Stimulated activated CD8-positive, alpha-beta memory T cell treated with anti-CD3 and anti-CD28 coated beads, Interleukin-15, amount 100 ng/mL, for 1 hour (primary cell): ENCODE results near the gene TUT1.
"Not testable (repeated sequence)": the region's sequence is repeated elsewhere in the genome, so short reads cannot be mapped to it uniquely, and the experiment has no call there.

Experiments used
- DNase-seq: peaks from one replicate; pipeline ENCODE4 v3.0.0-alpha.2; 2020; ENCODE audit warnings: low read depth

The TUT1 gene, protein sequence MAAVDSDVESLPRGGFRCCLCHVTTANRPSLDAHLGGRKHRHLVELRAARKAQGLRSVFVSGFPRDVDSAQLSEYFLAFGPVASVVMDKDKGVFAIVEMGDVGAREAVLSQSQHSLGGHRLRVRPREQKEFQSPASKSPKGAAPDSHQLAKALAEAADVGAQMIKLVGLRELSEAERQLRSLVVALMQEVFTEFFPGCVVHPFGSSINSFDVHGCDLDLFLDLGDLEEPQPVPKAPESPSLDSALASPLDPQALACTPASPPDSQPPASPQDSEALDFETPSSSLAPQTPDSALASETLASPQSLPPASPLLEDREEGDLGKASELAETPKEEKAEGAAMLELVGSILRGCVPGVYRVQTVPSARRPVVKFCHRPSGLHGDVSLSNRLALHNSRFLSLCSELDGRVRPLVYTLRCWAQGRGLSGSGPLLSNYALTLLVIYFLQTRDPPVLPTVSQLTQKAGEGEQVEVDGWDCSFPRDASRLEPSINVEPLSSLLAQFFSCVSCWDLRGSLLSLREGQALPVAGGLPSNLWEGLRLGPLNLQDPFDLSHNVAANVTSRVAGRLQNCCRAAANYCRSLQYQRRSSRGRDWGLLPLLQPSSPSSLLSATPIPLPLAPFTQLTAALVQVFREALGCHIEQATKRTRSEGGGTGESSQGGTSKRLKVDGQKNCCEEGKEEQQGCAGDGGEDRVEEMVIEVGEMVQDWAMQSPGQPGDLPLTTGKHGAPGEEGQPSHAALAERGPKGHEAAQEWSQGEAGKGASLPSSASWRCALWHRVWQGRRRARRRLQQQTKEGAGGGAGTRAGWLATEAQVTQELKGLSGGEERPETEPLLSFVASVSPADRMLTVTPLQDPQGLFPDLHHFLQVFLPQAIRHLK

GRCh38 chr11:62591448-62592145, at the start of gene TUT1:
TUT1 (minus strand) TSS chr11:62591523; CDS start chr11:62591485, 38 bp downstream.
- DNase-seq = peak; percentile 90

GRCh38 chr11:62632492-62632891, 41.2 kb upstream of the TUT1 start:
- DNase-seq = no peak

- DNase-seq = no peak
These were observed 36.4 kb upstream of the TUT1 start for GRCh38 chr11:62627713-62628112.

GRCh38 chr11:62622476-62623089, 31.3 kb upstream of the TUT1 start:
- no peak for DNase-seq

DNA sequence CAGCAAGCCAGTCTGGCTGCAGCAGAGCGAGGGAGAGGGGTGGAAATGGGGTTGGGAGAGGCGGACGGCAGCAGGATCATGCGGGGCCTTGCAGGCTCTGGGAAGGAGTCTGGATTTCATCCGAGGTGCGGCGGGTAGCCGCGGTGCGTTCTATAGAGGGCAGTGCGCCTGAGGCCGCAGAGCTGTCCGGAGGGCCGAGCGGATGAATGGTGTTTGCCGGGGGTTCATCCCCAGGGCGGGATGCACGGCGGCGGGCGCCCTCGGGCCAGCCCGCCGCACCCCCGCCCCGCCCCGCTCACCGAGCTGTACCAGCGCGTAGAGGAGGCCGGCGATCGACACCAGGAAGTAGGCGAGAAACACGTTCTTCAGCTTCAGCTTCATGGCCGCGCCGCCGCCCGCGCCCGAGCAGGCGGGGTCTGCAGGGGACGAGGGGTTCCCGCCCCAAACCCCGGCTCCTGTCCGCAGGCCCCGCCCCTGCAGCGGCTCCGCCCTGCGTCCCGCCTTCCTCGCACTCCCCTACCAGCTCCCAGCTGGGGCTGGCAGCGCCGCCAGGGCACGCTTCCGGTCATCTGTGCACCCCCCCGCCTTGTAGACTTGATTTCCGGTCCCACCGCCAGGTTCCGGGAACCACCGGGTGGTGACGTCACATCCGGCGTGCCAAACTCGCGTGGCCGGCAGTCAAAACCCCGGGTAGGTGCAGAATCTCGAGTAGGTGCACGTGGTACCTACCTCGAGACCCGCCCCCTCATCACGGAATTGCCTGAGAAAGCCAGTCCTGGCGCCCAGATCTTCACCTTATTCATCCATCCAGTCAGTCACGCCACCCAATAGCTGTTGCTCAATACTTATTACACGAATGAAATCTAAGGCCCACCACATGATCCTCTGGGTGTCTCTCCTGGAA, 30.5 kb upstream of the TUT1 start, which contains the start of gene B3GAT3:
B3GAT3 (minus strand) TSS at position 420 of the 904 bp plus-strand sequence; CDS start at position 381, 39 bp downstream.
- peak; percentile 91 for DNase-seq

GRCh38 chr11:62621027-62621566, 29.8 kb upstream of the TUT1 start:
- DNase-seq = no peak

DNA sequence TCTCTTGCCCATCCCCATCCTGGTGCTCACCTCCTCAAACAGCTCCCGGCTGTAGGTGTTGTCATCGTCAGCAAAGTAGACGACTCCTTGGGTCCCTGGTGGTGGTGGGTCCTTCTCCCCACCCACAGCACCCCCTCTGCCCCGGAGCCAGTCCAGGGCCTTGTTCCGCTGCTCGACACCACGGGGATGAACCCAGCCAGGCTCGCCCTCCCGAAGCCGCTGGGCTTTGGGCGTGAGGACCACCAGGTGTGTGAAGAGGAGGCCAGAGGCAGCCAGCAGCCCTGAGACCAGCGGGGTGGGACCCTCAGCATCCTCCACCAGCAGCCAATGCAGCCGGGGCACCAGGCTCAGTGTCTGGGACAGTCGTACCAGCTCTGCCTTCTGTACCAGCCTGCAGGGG, 25.6 kb upstream of the TUT1 start:
- DNase-seq = not testable (repeated sequence)

- DNase-seq = no peak
These were observed 24.2 kb upstream of the TUT1 start for GRCh38 chr11:62615521-62615920.

GRCh38 chr11:62614275-62614674, 23.0 kb upstream of the TUT1 start:
- DNase-seq = no peak

- no peak for DNase-seq
These were observed 22.0 kb upstream of the TUT1 start for GRCh38 chr11:62613291-62613778.

- DNase-seq = peak; percentile 77
These were observed 21.3 kb upstream of the TUT1 start, which contains the start of the genes EML3 and ROM1 for GRCh38 chr11:62612366-62613290. EML3 (minus strand) TSS chr11:62612775; CDS start chr11:62612457, 318 bp downstream. ROM1 (plus strand) TSS chr11:62613257; CDS start chr11:62613282, 25 bp downstream.

DNA sequence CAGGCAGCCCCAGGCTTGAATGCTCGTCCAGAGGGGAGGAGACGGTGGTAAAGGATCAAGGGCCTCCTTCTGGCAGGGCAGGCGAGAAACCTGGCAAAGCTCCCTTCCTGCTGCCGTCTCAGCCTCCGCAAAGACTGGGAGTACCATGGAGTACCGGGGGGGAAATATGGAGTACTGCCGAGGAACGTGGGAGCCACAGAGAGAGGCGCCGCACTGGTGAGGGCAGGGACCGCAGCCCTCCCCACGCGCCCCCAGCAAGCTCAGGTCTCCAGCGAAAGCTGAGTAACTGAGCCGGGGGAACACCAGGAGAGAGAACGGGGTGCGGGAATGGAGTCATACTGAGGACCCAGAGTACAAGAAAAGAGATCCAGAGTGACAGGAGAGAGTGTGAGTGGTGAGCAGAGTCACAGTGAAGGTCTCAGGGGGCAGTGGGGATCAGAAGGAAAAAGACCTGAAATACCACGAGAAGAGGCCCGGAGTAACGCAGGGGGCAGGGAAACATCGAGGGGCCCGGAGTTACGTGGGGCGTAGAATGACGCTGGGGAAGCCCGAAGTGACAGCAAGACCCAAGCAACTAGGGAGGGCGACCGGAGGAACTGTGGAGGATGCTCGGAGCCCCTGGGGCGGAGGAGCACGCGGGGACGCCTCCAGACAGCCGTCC, 20.5 kb upstream of the TUT1 start:
- DNase-seq = no peak

DNA sequence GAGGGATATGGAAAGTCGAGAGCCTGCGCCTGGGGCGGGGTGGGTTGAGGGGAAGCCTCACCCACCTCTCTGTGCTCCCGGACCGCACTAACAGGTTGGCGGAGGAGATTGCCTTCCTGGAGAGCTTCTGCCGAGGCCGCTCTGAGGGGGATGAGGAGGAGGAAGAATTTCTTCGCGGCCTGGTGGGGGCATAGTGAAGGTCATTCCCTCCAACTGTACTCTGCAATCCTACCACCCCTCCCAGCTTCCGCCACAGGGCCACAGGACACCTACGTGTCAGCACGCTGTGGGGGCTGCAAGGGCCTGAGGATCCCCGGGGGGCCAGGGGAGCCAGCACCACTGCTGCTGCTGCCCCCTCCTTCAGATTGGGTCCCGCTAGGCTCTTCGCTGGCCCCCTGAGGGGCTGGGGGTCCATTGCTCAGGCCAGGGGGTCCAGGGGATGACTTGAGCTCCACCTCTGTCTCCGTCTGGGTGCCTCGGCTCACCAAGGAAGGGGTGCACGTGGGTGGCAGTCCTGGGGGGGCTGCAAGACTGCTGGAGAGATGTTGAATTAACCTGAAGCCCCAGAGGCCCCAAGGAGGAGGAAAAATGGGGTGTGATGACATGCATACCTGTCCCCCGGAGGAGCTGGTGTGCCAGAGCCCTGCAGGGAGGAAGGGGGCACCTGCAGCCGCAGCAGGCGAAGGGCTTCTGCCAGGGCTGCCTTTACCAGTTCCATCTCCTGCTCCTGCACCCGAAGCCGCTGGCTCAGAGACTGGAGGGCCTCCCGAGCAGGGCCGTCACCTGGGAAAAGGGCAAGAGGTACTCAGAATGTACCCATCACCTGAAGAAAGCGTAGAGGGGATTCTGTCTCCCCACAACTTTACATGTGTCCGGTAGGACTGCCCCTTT, 19.7 kb upstream of the TUT1 start:
- no peak for DNase-seq

GRCh38 chr11:62610403-62610802, 19.1 kb upstream of the TUT1 start:
- no peak for DNase-seq

GRCh38 chr11:62608776-62609175, 17.5 kb upstream of the TUT1 start:
- no peak for DNase-seq

DNA sequence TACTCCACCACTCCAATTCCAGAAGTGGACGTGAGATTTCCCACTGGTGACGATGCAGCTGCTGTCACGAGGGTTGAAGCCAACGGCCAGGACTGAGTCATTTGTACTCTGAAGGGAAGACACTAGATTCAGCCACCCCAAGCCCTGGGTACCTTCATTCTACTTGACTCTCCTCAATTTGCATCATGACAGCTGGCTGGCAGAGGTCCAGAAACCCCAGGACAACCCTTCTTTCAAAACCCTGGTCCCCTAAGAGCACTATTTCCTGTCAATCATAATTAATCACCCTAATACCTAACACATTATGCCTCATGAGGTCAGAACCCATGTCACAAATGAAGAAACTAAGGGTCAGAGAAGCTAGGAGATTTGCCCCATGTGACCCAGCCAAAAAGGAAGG, 16.4 kb upstream of the TUT1 start:
- DNase-seq = no peak

GRCh38 chr11:62605902-62606301, 14.6 kb upstream of the TUT1 start:
- DNase-seq = no peak
